C4-2B (cell line): Measurements from ENCODE around the gene NAV2.

Experiments
- CTCF ChIP-seq: fragments of 450-650 bp; conservative IDR thresholded peaks from 2 replicates; pipeline ENCODE4 v1.5.1; 2017; ENCODE audit warnings: mild to moderate bottlenecking
- ZFX ChIP-seq: fragments of 450-650 bp; IDR thresholded peaks from 2 replicates; pipeline ENCODE4 v1.6.1; 2017

GRCh38 chr11:19952911-19953310 is 240.3 kb downstream of the NAV2 start:
- no peak for TF ChIP-seq CTCF
- TF ChIP-seq ZFX: no peak
